Measurements from ENCODE around the gene FAM83G.

DNA sequence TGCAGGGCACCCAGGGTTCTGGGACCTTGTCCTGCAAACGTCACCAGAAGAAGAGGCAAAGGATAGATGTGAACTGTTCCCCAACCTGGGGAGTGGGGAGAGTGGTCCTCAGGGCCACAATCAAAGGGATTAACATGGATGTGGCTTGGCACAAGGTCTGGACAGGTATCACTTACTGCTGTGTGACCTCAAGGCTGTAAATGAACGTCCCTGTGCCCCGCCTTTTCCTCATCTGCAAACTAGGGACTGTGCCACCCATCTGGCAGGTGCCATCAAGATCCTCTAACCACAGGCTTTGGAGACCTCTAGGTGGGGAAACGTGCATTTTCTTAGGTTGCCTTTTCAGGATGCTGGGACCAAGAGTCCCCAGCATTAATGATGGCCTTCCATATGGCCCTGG, 27.5 kb downstream of the FAM83G start:
- TF ChIP-seq ZNF155 (tag by site-specific recombination; IDR thresholded peaks at IDR 0.05): no peak
- no peak for TF ChIP-seq ZNF274 (IDR thresholded peaks at IDR 0.05; ENCODE audit: low read length)
- TF ChIP-seq ZNF274 (tag by site-specific recombination; IDR thresholded peaks at IDR 0.05; ENCODE audit: borderline replicate concordance): no peak
- TF ChIP-seq ZNF311 (tag by site-specific recombination; IDR thresholded peaks at IDR 0.05; ENCODE audit: borderline replicate concordance): no peak
- no peak for TF ChIP-seq SCRT1 (tag by site-specific recombination; IDR thresholded peaks at IDR 0.05; ENCODE audit: borderline replicate concordance)
- TF ChIP-seq RBAK (tag by site-specific recombination; IDR thresholded peaks at IDR 0.05): no peak
- no peak for TF ChIP-seq CTCF (tag by site-specific recombination; IDR thresholded peaks at IDR 0.05)
- no peak for TF ChIP-seq ZFP3 (tag by site-specific recombination; IDR thresholded peaks at IDR 0.05; ENCODE audit: low read depth)
- TF ChIP-seq, protein P1, sequence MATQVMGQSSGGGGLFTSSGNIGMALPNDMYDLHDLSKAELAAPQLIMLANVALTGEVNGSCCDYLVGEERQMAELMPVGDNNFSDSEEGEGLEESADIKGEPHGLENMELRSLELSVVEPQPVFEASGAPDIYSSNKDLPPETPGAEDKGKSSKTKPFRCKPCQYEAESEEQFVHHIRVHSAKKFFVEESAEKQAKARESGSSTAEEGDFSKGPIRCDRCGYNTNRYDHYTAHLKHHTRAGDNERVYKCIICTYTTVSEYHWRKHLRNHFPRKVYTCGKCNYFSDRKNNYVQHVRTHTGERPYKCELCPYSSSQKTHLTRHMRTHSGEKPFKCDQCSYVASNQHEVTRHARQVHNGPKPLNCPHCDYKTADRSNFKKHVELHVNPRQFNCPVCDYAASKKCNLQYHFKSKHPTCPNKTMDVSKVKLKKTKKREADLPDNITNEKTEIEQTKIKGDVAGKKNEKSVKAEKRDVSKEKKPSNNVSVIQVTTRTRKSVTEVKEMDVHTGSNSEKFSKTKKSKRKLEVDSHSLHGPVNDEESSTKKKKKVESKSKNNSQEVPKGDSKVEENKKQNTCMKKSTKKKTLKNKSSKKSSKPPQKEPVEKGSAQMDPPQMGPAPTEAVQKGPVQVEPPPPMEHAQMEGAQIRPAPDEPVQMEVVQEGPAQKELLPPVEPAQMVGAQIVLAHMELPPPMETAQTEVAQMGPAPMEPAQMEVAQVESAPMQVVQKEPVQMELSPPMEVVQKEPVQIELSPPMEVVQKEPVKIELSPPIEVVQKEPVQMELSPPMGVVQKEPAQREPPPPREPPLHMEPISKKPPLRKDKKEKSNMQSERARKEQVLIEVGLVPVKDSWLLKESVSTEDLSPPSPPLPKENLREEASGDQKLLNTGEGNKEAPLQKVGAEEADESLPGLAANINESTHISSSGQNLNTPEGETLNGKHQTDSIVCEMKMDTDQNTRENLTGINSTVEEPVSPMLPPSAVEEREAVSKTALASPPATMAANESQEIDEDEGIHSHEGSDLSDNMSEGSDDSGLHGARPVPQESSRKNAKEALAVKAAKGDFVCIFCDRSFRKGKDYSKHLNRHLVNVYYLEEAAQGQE (tag by site-specific recombination; IDR thresholded peaks at IDR 0.05): no peak
- no peak for TF ChIP-seq SALL2 (tag by site-specific recombination; IDR thresholded peaks at IDR 0.05; ENCODE audit: borderline replicate concordance)
- TF ChIP-seq TCF7L2 (IDR thresholded peaks at IDR 0.05; ENCODE audit: borderline replicate concordance, low read depth, low read length): no peak
- no peak for TF ChIP-seq ZNF350 (tag by site-specific recombination; IDR thresholded peaks at IDR 0.05)
- TF ChIP-seq, protein P2, sequence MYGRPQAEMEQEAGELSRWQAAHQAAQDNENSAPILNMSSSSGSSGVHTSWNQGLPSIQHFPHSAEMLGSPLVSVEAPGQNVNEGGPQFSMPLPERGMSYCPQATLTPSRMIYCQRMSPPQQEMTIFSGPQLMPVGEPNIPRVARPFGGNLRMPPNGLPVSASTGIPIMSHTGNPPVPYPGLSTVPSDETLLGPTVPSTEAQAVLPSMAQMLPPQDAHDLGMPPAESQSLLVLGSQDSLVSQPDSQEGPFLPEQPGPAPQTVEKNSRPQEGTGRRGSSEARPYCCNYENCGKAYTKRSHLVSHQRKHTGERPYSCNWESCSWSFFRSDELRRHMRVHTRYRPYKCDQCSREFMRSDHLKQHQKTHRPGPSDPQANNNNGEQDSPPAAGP (tag by site-specific recombination; IDR thresholded peaks at IDR 0.05): no peak
- no peak for TF ChIP-seq ZNF324 (tag by site-specific recombination; IDR thresholded peaks at IDR 0.05)
- TF ChIP-seq ZBTB21 (tag by site-specific recombination; IDR thresholded peaks at IDR 0.05): no peak
